Activated CD4-positive, alpha-beta T cell treated with anti-CD3 and anti-CD28 coated beads, Interleukin-2, amount 10 ng/mL, durations not matched to agents 7 days and 5 days (primary cell): Measurements from ENCODE around the gene CFLAR. TPM values are rescaled to one million over a fixed set of nuclear protein-coding genes. Genes with fewer than 3 reads are reported as not detected.
A peak's percentile ranks its signal among the peaks of the same experiment; 100 is the strongest.
"Not testable (repeated sequence)": the region's sequence is repeated elsewhere in the genome, so short reads cannot be mapped to it uniquely, and the experiment has no call there.

Source experiments
- CTCF ChIA-PET: fragments of 350-600 bp; sonication (Branson Sonifier 250); formaldehyde crosslinking; loops from one replicate; lab custom pipeline; 2021; ENCODE audit warnings: antibody characterized with exemption; lab: Charles Lee
- POLR2A ChIA-PET: fragments of 350-600 bp; sonication (Branson Sonifier 250); formaldehyde crosslinking; loops from one replicate; lab custom pipeline; 2021; ENCODE audit warnings: antibody characterized with exemption; lab: Charles Lee
- DNase-seq: peaks from one replicate; pipeline ENCODE4 v3.0.0-alpha.2; 2020
- H3K27ac Mint-ChIP-seq: one replicate; pipeline ENCODE4 v1.8.0; 2021; ENCODE audit warnings: mild to moderate bottlenecking, moderate library complexity, mixed read lengths
- H3K27me3 Mint-ChIP-seq: one replicate; pipeline ENCODE4 v1.8.0; 2021; ENCODE audit warnings: mixed read lengths
- H3K36me3 Mint-ChIP-seq: one replicate; pipeline ENCODE4 v1.8.0; 2021; ENCODE audit warnings: low read depth, mixed read lengths
- H3K4me1 Mint-ChIP-seq: one replicate; pipeline ENCODE4 v1.8.0; 2021; ENCODE audit warnings: mixed read lengths
- H3K4me3 Mint-ChIP-seq: one replicate; pipeline ENCODE4 v1.8.0; 2021; ENCODE audit warnings: mild to moderate bottlenecking, moderate library complexity, mixed read lengths
- H3K9me3 Mint-ChIP-seq: one replicate; pipeline ENCODE4 v1.8.0; 2021; ENCODE audit warnings: mixed read lengths
- total RNA-seq, 2 experiments: library from RNA; stranded (reverse); gene quantifications; one replicate each; pipeline ENCODE4 v1.2.3, GENCODE V29; 2021

The CFLAR gene
- total RNA-seq, 2 experiments from 2014 or later = 98.4 to 106 TPM

GRCh38 chr2:201152999-201153815 is 37.2 kb downstream of the CFLAR start:
- Mint-ChIP-seq H3K9me3 (no peaks in the 10 kb centered on the region), H3K27ac (no peak overlapping the region), H3K4me3 (no peak overlapping the region), H3K4me1 (peaks cover 34% of the 10 kb centered on the region), H3K27me3 (no peaks in the 10 kb centered on the region), H3K36me3 (peaks cover 63% of the 10 kb centered on the region)
- CTCF ChIA-PET = interaction anchor here (0.6 to 1.4 kb wide), 7 partner anchors 9 to 286 kb away, joined by 3 to 5 read pairs (median 4); partner anchors contain the start of gene CFLAR
- no peak for DNase-seq
- POLR2A ChIA-PET = no interaction called here

- Mint-ChIP-seq H3K4me3 (no peak overlapping the region), H3K9me3 (no peaks in the 10 kb centered on the region), H3K36me3 (peaks cover 51% of the 10 kb centered on the region), H3K27ac (peak overlapping the region; percentile 7), H3K4me1 (peaks cover 27% of the 10 kb centered on the region), H3K27me3 (no peaks in the 10 kb centered on the region)
- CTCF ChIA-PET = interaction anchor here (0.6 to 1.1 kb wide), 5 partner anchors 9 to 245 kb away, joined by 3 to 5 read pairs (median 3); no protein-coding TSS in a partner anchor
- POLR2A ChIA-PET = no interaction called here
- DNase-seq = no peak
Measured at GRCh38 chr2:201154615-201155399, 38.8 kb downstream of the CFLAR start.

DNA sequence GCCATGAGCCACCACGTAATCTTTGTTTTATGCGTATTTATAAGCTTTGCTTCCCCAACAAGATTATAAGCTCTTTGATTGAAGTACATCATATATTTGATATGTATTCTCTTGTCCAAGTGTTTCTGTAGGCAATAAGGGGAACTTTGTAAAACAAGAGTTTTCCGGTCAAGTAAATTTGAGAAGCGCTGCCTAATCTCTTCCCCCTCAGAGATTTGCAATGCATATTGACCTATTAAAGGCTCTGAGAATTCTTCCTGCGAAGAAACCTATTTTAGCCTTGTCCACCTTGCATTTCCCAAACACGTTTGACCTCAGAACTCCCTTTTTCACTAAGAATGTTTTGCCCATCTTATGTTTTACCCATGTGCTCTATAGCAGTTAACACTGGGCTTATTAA is 40.1 kb downstream of the CFLAR start:
- ChIA-PET CTCF (interaction anchor here (0.7 to 1.1 kb wide), 2 partner anchors 10 to 192 kb away, joined by 3 read pairs; partner anchors contain the start of gene ORC2), POLR2A (no interaction called here)
- Mint-ChIP-seq H3K36me3 (peaks cover 49% of the 10 kb centered on the region), H3K4me1 (peaks cover 19% of the 10 kb centered on the region), H3K9me3 (no peaks in the 10 kb centered on the region), H3K27ac (peak overlapping the region; percentile 62), H3K4me3 (no peak overlapping the region), H3K27me3 (no peaks in the 10 kb centered on the region)
- no peak for DNase-seq

- H3K36me3 Mint-ChIP-seq = peaks cover 45% of the 10 kb centered on the region
- peaks cover 13% of the 10 kb centered on the region for H3K4me1 Mint-ChIP-seq
- ChIA-PET CTCF (interaction anchor here (2.0 kb wide), 1 partner anchor 12 kb away, joined by 13 read pairs; no protein-coding TSS in a partner anchor), POLR2A (no interaction called here)
- H3K27ac Mint-ChIP-seq = peak overlapping the region; percentile 41
- no peaks in the 10 kb centered on the region for H3K27me3 Mint-ChIP-seq
- DNase-seq = no peak
- no peak overlapping the region for H3K4me3 Mint-ChIP-seq
- H3K9me3 Mint-ChIP-seq = no peaks in the 10 kb centered on the region
Measured at GRCh38 chr2:201156640-201157039, 40.7 kb downstream of the CFLAR start.

DNA sequence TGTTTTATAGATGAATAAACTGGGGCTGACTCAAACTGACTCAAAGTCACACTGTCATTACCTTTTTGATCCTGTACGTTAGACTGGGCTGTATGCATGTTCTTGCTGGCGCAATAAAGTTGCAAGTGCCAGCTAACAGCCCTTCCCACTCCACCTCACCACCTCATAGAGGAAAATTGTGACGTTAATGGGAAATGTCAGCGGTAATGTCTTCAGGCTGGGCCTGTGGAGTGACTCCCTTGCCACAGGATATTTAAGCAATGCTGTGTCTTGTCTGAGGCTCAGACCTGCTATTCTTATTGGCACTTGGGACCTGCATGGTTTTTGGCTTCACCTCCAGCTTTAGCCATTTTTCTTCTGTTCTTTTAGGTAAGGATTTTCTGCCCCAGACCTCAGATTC is 41.7 kb downstream of the CFLAR start:
- Mint-ChIP-seq H3K9me3 (no peaks in the 10 kb centered on the region), H3K27me3 (no peaks in the 10 kb centered on the region), H3K4me1 (peaks cover 12% of the 10 kb centered on the region), H3K27ac (peak overlapping the region; percentile 75), H3K36me3 (peaks cover 47% of the 10 kb centered on the region), H3K4me3 (no peak overlapping the region)
- CTCF ChIA-PET = interaction anchor here (0.6 to 2.4 kb wide), 15 partner anchors 8 to 252 kb away, joined by 3 to 13 read pairs (median 6); partner anchors contain the start of genes CASP10 and ORC2
- no peak for DNase-seq
- POLR2A ChIA-PET = no interaction called here

GRCh38 chr2:201158111-201158929 is 42.4 kb downstream of the CFLAR start:
- Mint-ChIP-seq H3K27ac (peak overlapping the region; percentile 75), H3K4me3 (no peak overlapping the region), H3K27me3 (no peaks in the 10 kb centered on the region), H3K9me3 (no peaks in the 10 kb centered on the region), H3K36me3 (peaks cover 51% of the 10 kb centered on the region), H3K4me1 (peaks cover 12% of the 10 kb centered on the region)
- peak; percentile 81 for DNase-seq
- ChIA-PET CTCF (interaction anchor here (0.6 to 2.4 kb wide), 19 partner anchors 8 to 252 kb away, joined by 3 to 13 read pairs (median 4); partner anchors contain the start of genes CASP10 and ORC2), POLR2A (interaction anchor here (0.6 to 0.7 kb wide), 2 partner anchors 109 to 192 kb away, joined by 3 read pairs; no protein-coding TSS in a partner anchor)

- H3K4me3 Mint-ChIP-seq = no peak overlapping the region
- CTCF ChIA-PET = interaction anchor here (1.5 kb wide), 1 partner anchor 263 kb away, joined by 4 read pairs; no protein-coding TSS in a partner anchor
- H3K36me3 Mint-ChIP-seq = peaks cover 64% of the 10 kb centered on the region
- no peak for DNase-seq
- POLR2A ChIA-PET = no interaction called here
- H3K27ac Mint-ChIP-seq = no peak overlapping the region
- peaks cover 3% of the 10 kb centered on the region for H3K27me3 Mint-ChIP-seq
- H3K9me3 Mint-ChIP-seq = no peaks in the 10 kb centered on the region
- no peaks in the 10 kb centered on the region for H3K4me1 Mint-ChIP-seq
Measured at GRCh38 chr2:201164166-201164565, 48.2 kb downstream of the CFLAR start.

DNA sequence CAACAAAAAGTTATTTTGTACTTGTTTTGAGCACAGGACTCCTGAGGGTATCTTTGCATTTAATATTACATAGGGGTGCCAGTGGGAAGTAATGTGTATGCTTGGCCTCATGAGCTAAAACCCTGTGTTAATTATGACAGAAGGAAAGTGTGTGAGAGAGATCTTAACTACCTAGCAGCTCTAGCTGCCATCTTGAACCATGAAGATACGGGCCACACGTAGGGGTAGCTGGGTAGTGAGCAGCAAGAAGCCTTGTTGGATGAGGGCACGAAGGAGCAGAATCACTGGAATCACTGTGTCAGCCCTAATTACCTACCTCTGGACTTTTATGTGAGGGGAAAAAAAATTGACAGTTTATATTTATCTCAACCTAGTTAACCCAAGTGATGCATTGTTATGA is 51.6 kb downstream of the CFLAR start:
- Mint-ChIP-seq H3K36me3 (peaks cover 47% of the 10 kb centered on the region), H3K27me3 (peaks cover 14% of the 10 kb centered on the region), H3K4me1 (no peaks in the 10 kb centered on the region), H3K9me3 (peaks cover 6% of the 10 kb centered on the region), H3K4me3 (no peak overlapping the region), H3K27ac (no peak overlapping the region)
- POLR2A ChIA-PET = no interaction called here
- CTCF ChIA-PET = interaction anchor here (1.0 to 1.6 kb wide), 3 partner anchors 9 to 15 kb away, joined by 4 to 5 read pairs (median 5); partner anchors contain the start of gene CASP10
- DNase-seq = no peak

GRCh38 chr2:201168496-201168895 is 52.5 kb downstream of the CFLAR start:
- H3K9me3 Mint-ChIP-seq, H3K4me1 Mint-ChIP-seq, H3K27ac Mint-ChIP-seq, POLR2A ChIA-PET, DNase-seq, H3K4me3 Mint-ChIP-seq: not testable (repeated sequence)
- peaks cover 38% of the 10 kb centered on the region for H3K36me3 Mint-ChIP-seq
- CTCF ChIA-PET = interaction anchor here (1.3 to 1.6 kb wide), 3 partner anchors 9 to 20 kb away, joined by 4 to 5 read pairs (median 5); partner anchors contain the start of gene CASP10
- H3K27me3 Mint-ChIP-seq = peaks cover 14% of the 10 kb centered on the region

- CTCF ChIA-PET = interaction anchor here (0.6 to 1.0 kb wide), 2 partner anchors 12 to 335 kb away, joined by 3 to 4 read pairs; no protein-coding TSS in a partner anchor
- no peak overlapping the region for H3K4me3 Mint-ChIP-seq
- H3K4me1 Mint-ChIP-seq = peaks cover 8% of the 10 kb centered on the region
- H3K27me3 Mint-ChIP-seq = peaks cover 14% of the 10 kb centered on the region
- peaks cover 6% of the 10 kb centered on the region for H3K9me3 Mint-ChIP-seq
- DNase-seq = no peak
- H3K27ac Mint-ChIP-seq = no peak overlapping the region
- H3K36me3 Mint-ChIP-seq = peaks cover 18% of the 10 kb centered on the region
- POLR2A ChIA-PET = no interaction called here
Measured at GRCh38 chr2:201171259-201171814, 55.4 kb downstream of the CFLAR start.

GRCh38 chr2:201172279-201172678 is 56.3 kb downstream of the CFLAR start:
- Mint-ChIP-seq H3K4me3 (no peak overlapping the region), H3K9me3 (peaks cover 6% of the 10 kb centered on the region), H3K36me3 (peaks cover 9% of the 10 kb centered on the region), H3K27ac (no peak overlapping the region), H3K27me3 (peaks cover 14% of the 10 kb centered on the region), H3K4me1 (peaks cover 10% of the 10 kb centered on the region)
- no peak for DNase-seq
- ChIA-PET POLR2A (no interaction called here), CTCF (no interaction called here)
